HG02852 (cell line): Measurements from ENCODE around the gene ZNF366.
"Not testable (repeated sequence)": the region's sequence is repeated elsewhere in the genome, so short reads cannot be mapped to it uniquely, and the experiment has no call there.

Source experiments
- ATAC-seq: cut with Tn5 transposase; IDR thresholded peaks from one replicate; pipeline ENCODE4 v1.9.1; 2021; ENCODE audit warnings: mild to moderate bottlenecking, moderate library complexity; ENCODE audit not compliant: unreplicated experiment

ZNF366 gene

DNA sequence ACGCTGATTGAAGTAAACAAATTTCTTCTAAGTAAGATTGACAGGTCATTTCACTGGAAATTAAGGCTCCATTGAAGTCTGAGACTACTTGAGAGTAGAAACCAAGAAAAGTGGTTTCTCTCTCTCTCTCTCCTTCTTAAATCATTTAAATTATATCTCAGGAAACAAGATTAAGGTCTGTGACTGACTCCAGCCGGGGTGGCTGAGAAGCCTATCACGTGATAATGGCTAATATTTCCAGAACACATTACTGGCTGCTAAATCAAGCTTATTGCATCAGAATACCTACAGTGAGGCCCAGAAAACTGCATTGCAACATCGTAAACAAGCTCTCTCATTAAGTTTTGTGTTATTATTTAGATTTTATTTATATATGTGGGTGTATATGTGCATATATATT is 98.6 kb downstream of the ZNF366 start:
- no peak for ATAC-seq

DNA sequence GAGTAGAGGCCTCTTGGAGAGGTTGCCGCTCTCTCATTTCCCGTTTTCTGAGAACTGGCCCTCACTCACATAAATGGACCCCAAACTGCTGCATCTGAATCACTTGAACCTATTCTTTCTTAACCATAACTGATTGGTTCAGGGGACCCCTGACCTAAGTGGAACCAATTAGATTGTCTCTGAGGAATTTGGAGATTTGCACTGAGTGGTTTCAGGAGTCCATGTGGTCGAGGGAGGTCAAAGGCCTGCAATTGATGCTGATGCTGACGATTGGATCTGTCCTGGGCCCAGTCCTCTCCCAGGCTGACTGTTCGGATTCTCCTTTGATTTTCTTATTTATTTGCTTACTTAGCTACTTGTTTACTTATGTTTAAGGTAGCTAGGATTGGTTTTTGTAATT is 99.1 kb downstream of the ZNF366 start:
- no peak for ATAC-seq

- ATAC-seq: no peak
Measured at GRCh38 chr5:72407541-72407940, 99.7 kb downstream of the ZNF366 start.

DNA sequence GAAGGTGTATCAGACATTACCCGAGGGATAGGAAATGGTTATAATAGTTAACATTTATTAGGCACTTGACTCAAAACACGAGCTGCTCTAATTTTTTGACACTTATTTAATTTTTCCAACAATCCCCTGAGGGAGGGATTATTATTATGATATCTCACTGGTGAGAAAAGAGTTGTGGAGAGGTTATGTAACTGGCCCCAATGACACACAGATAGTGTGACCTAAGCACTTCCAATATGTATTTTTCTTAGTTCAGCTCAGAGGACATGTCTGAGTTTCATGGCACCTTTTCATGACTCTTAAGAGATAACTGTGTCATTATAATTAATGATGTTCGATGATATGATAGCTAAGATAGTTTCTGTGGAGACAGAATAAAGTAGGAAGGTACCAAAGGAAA is 100.1 kb downstream of the ZNF366 start:
- no peak for ATAC-seq

DNA sequence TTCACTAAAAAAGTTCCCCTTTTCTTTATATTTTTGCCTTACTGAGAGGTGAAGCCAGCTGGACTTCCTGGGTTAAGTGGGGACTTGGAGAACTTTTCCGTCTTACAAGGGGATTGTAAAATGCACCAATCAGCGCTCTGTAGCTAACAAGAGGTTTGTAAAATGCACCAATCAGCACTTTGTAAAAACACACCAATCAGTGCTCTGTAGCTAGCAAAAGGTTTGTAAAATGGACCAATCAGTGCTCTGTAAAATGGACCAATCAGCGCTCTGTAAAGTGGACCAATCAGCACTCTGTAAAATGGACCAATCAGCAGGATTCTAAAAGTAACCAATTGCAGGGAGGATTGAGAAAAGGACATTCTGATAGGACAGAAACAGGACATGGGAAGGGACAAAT is 102.4 kb downstream of the ZNF366 start:
- ATAC-seq: not testable (repeated sequence)

GRCh38 chr5:72402959-72403628 is 104.1 kb downstream of the ZNF366 start:
- ATAC-seq: no peak

GRCh38 chr5:72402381-72402890 is 104.8 kb downstream of the ZNF366 start:
- no peak for ATAC-seq

DNA sequence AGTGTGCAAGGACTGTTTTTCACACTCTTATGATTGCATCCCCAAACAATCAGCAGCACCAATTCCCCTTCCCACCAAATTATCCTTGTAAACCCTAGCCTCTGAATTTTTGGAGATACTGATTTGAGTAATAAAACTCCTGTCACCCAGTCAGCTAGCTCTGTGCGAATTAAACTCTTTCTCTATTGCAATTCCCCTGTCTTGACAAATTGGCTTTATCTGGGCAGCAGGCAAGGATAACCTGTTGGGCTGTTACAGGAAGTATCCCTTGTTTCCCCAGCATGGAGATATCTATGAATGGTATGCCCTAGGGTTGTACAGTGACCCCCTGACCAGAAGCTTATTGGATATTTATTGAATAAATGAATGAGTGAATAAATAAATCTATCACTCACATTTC is 106.3 kb downstream of the ZNF366 start:
- ATAC-seq: no peak

GRCh38 chr5:72397836-72398235 is 109.4 kb downstream of the ZNF366 start:
- ATAC-seq: no peak

DNA sequence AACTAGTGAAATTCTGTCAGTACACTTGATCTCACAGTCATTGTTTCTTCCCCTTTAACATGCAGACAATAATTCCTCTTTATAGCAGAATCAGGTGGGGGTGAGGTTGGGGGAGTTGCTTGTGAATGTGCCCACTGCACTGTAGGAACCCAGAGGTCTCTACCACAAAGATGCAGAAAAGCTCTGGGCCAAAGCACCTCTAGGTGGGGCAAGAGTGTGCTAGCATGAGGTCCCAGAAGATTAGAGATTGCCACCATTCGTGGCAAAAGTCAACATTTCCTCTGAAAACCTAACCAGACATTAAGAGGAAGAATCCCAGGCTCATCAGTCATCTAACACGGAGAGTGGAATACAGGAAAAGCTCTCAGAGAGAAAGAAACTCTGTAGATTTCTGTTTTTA is 112.5 kb downstream of the ZNF366 start:
- ATAC-seq: no peak

DNA sequence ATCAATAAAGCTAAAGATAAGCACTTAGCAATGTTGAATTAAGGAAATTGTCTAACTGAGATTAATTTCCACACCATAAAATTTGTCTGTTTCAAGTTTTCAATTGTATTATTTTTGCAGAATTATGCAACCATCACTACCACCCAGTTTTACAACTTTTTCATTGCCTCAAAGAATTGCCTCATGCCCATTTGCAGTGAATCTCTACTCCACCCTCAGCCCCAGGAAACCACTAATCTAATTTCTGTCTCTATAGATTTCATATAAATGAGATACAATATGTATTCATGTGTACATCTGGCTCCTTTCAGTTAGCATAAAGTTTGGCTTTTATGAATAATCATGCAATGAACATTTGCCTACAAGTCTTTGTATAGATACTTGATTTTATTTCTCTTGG is 114.2 kb downstream of the ZNF366 start:
- ATAC-seq: no peak
